ENCODE results near the gene MARCHF9. TPM values are rescaled to one million over a fixed set of nuclear protein-coding genes. Genes with fewer than 3 reads are reported as not detected.

MARCHF9 gene
- total RNA-seq, 2 experiments from 2014 or later = 23.6 to 24.4 TPM

Small RNA genes within 50 kb of the gene (microRNA-seq; reads per million reads assigned to microRNA genes)
- gene MIR6759 = not detected

Other genes with a start within 250 kb of the MARCHF9 start
- gene DDIT3, start 234.6 kb upstream of the MARCHF9 start, total RNA-seq = 10 to 100 TPM; 14.9 to 15.0 TPM
- 10 to 100 TPM; 68.4 to 71.4 TPM for gene MBD6, start 232.3 kb upstream of the MARCHF9 start, total RNA-seq
- 10 to 100 TPM; 89.3 to 96.5 TPM for gene DCTN2, start 207.9 kb upstream of the MARCHF9 start, total RNA-seq
- gene KIF5A, start 205.1 kb upstream of the MARCHF9 start, total RNA-seq = 1 to 10 TPM in 1 of 2 experiments, under 1 TPM in 1; 0.99 to 1.4 TPM
- 10 to 100 TPM; 16.8 to 17.9 TPM for gene PIP4K2C, start 163.9 kb upstream of the MARCHF9 start, total RNA-seq
- 10 to 100 TPM; 15.4 to 17.8 TPM for gene DTX3, start 150.3 kb upstream of the MARCHF9 start, total RNA-seq
- gene ARHGEF25, start 143.7 kb upstream of the MARCHF9 start, total RNA-seq = under 1 TPM; 0.37 TPM
- under 1 TPM; 0.84 to 0.99 TPM for gene B4GALNT1, start 121.9 kb upstream of the MARCHF9 start, total RNA-seq
- gene OS9, start 61.0 kb upstream of the MARCHF9 start, total RNA-seq = 100 to 1,000 TPM; 100 to 107 TPM
- gene AGAP2, start 16.4 kb upstream of the MARCHF9 start, total RNA-seq = 10 to 100 TPM; 68.6 to 72.5 TPM
- gene TSPAN31, start 10.1 kb upstream of the MARCHF9 start, total RNA-seq = 10 to 100 TPM; 12.9 to 13.3 TPM
- 100 to 1,000 TPM; 132 to 146 TPM for gene CDK4, start 2.8 kb upstream of the MARCHF9 start, total RNA-seq
- gene CYP27B1, start 12.0 kb downstream of the MARCHF9 start, total RNA-seq = 1 to 10 TPM; 2.3 to 2.6 TPM
- gene METTL1, start 17.0 kb downstream of the MARCHF9 start, total RNA-seq = 10 to 100 TPM; 26.3 to 28.8 TPM
- 1 to 10 TPM; 3.1 to 3.2 TPM for gene EEF1AKMT3, start 17.5 kb downstream of the MARCHF9 start, total RNA-seq
- 10 to 100 TPM; 35.0 to 35.8 TPM for gene TSFM, start 27.7 kb downstream of the MARCHF9 start, total RNA-seq
- 1 to 10 TPM; 2.3 to 2.5 TPM for gene AVIL, start 63.6 kb downstream of the MARCHF9 start, total RNA-seq
- gene CTDSP2, start 91.6 kb downstream of the MARCHF9 start, total RNA-seq = 100 to 1,000 TPM; 100 to 114 TPM
- gene ATP23, start 186.5 kb downstream of the MARCHF9 start, total RNA-seq = 10 to 100 TPM; 19.3 to 21.3 TPM

Data from activated CD8-positive, alpha-beta T cell treated with anti-CD3 and anti-CD28 coated beads, Interleukin-2, amount 10 ng/mL, durations not matched to agents 7 days and 5 days (primary cell).